ENCODE data around the gene CDK10. TPM values are rescaled to one million over a fixed set of nuclear protein-coding genes. Genes with fewer than 3 reads are reported as not detected.

CDK10 gene
- total and polyA plus RNA-seq, 2 experiments from 2014 or later = 76.3 to 142 TPM

- Histone ChIP-seq H3K27me3 (no peaks in the 10 kb centered on the region), H3K4me1 (ENCODE audit: low read depth) (peaks cover 4% of the 10 kb centered on the region), H3K36me3 (no peaks in the 10 kb centered on the region), H3K4me3 (no peak overlapping the region), H3K9me3 (ENCODE audit: low read depth) (no peaks in the 10 kb centered on the region), H3K27ac (no peak overlapping the region)
- TF ChIP-seq CTCF (IDR thresholded peaks at IDR 0.05; ENCODE audit: low read depth, low read length) = no peak
- DNase-seq (ENCODE audit: low read depth in 1 of 2, low spot score in 1 of 2) = no peak
These were observed 24.4 kb downstream of the CDK10 start for GRCh38 chr16:89710709-89711564.

DNA sequence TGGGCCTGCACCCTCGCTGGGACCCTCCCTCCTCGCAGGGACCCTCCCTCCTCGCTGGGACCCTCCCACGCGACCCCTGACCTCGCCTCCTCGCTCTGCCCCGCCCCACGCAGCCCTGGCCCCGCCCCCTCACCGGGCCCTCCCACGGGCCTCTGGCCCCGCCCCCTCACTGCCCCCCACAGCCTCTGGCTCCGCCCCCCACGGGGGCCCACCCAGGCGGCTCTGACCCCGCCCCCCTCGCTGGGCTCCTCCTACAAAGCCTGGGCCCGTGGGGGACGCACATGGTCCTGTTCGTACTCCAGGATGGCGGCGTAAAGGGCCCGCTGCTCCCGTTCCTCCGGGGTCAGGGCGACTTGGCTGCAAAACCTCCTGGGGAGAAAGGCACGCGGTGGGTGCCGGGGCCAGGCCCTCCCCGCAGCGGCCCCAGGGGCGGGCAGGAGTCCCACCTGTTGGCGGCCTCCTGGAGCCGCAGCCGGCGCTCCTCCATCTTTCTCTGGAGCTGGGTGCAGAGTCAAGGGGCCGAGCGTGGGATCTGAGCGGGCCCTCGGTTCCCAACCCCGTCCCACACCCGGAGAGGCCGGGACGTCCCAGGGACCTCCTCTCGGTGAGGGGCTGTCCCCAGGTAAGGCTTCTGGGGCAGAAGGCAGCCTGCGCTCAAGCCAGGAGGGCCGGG, 25.2 kb downstream of the CDK10 start:
- peak; percentile 71 to 75 for DNase-seq (ENCODE audit: low read depth in 1 of 2, low spot score in 1 of 2)
- Histone ChIP-seq H3K9me3 (ENCODE audit: low read depth) (no peaks in the 10 kb centered on the region), H3K36me3 (no peaks in the 10 kb centered on the region), H3K27me3 (no peaks in the 10 kb centered on the region), H3K4me1 (ENCODE audit: low read depth) (peaks cover 4% of the 10 kb centered on the region), H3K27ac (no peak overlapping the region), H3K4me3 (peak overlapping the region; percentile 34)
- no peak for TF ChIP-seq CTCF (IDR thresholded peaks at IDR 0.05; ENCODE audit: low read depth, low read length)

DNA sequence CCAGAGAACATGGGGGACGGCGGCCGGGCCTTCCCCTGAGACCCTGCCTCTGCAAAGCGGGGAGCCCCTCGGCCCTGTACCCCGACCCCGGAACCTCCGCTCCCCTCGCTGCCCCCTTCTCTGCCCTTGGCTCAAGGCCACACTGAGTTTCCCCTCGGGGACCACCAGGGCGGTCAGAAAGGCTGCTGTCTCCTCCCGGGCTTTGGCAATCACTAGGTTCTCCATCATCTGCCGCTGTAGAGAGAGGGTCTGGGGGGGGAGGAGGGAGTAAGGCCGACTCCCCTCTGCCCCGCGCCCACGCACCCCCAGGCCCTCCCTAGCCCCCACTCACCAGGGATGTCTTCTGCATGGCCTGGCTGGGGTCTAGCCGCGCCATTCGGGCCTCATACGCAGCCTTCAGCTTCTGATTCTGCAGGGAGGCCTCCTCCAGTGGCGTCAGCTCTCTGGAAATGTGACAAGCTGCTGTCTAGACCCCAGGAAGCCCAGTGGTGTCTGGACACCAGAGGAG, 25.8 kb downstream of the CDK10 start:
- Histone ChIP-seq H3K4me1 (ENCODE audit: low read depth) (peaks cover 4% of the 10 kb centered on the region), H3K9me3 (ENCODE audit: low read depth) (no peaks in the 10 kb centered on the region), H3K4me3 (peak overlapping the region; percentile 34), H3K27ac (no peak overlapping the region), H3K36me3 (no peaks in the 10 kb centered on the region), H3K27me3 (no peaks in the 10 kb centered on the region)
- TF ChIP-seq CTCF (IDR thresholded peaks at IDR 0.05; ENCODE audit: low read depth, low read length) = no peak
- peak in 1 of 2 donors; percentile 37 for DNase-seq (ENCODE audit: low read depth in 1 of 2, low spot score in 1 of 2)

DNA sequence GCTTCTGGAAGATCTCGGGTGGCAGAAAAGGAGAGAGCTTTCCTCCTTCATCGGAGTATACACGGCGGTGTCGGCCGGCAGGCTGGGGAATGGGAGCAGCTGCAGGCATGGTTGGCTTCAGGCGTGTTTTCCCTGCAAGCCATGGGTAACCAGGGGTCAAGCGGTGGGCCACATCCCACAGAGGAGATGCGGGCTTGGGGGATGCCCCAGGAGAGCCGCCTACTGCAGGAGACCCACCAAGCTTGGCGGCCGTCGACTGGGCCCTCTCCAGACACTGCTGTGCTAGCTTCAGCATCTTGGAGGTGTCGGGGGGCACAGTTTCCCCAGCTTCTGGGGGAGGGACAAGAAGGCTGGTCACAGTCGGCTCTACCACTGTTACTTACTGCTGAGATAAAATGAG, 30.0 kb downstream of the CDK10 start:
- Histone ChIP-seq H3K27ac (no peak overlapping the region), H3K4me3 (no peak overlapping the region), H3K9me3 (ENCODE audit: low read depth) (no peaks in the 10 kb centered on the region), H3K4me1 (ENCODE audit: low read depth) (peaks cover 6% of the 10 kb centered on the region), H3K36me3 (no peaks in the 10 kb centered on the region), H3K27me3 (no peaks in the 10 kb centered on the region)
- no peak for TF ChIP-seq CTCF (IDR thresholded peaks at IDR 0.05; ENCODE audit: low read depth, low read length)
- DNase-seq (ENCODE audit: low read depth in 1 of 2, low spot score in 1 of 2) = no peak

DNA sequence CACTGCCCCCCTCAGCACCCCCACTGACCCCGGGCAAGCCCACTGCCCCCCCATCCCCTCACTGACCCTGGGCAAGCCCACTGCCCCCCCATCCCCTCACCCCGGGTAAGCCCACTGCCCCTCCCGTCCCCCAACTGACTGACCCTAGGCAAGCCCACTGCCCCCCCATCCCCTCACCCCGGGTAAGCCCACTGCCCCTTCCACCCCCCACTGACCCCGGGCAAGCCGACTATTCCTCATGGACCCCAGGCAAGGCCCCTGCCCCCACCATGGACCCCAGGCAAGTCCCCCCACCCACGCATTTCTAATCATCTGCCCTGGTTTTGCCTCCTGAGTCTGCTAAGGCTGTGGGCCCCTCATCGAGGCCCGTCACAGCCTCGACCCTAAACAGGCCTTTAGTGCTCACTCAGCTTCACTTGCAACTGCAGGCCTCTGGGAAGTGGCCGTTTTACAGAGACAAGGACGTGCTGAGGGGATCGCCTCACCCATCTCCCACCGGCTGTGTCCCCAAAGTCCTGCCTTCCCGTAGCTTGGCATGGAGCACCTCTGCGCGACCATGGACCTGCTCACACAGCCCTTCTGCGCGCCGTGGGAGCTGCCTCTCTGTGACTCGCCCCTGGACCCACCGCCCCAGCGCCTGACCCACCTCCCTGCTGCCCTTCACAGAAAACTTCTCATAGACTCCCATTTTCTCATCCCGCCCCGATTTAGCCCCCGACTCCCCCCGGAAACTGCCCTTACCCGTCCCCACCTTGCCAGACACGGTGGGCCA, 30.6 kb downstream of the CDK10 start:
- H3K36me3 ChIP-seq = no peaks in the 10 kb centered on the region
- no peaks in the 10 kb centered on the region for H3K27me3 ChIP-seq
- no peaks in the 10 kb centered on the region for H3K9me3 ChIP-seq (ENCODE audit: low read depth)
- no peak overlapping the region for H3K4me3 ChIP-seq
- no peak for TF ChIP-seq CTCF (IDR thresholded peaks at IDR 0.05; ENCODE audit: low read depth, low read length)
- H3K4me1 ChIP-seq (ENCODE audit: low read depth) = peaks cover 6% of the 10 kb centered on the region
- no peak for DNase-seq (ENCODE audit: low read depth in 1 of 2, low spot score in 1 of 2)
- H3K27ac ChIP-seq = no peak overlapping the region

Data from cardiac muscle cell (in vitro differentiated cells and primary cell).